Endothelial cell of umbilical vein (primary cell): ENCODE results near the gene LITAFD. TPM values are rescaled to one million over a fixed set of nuclear protein-coding genes. Genes with fewer than 3 reads are reported as not detected.

Experiments
- BruUV-seq: library from RNA; stranded (reverse); fragments of 400-500 nt; replicated peaks from 2 replicates; lab custom pipeline; 2021; lab: Mats Ljungman, UMichigan
- CTCF ChIA-PET: fragments of 300-600, 350-600 bp; sonication (Branson Sonifier 250); formaldehyde crosslinking; loops from one replicate; lab custom pipeline; 2021; ENCODE audit warnings: antibody characterized with exemption, inconsistent platforms; lab: Charles Lee
- POLR2A ChIA-PET: fragments of 300-600, 350-600 bp; sonication (Branson Sonifier 250); formaldehyde crosslinking; loops from one replicate; lab custom pipeline; 2021; ENCODE audit warnings: antibody characterized with exemption, inconsistent platforms; lab: Charles Lee
- DNase-seq: peaks from one replicate; pipeline ENCODE4 v3.0.0-alpha.2; 2011; ENCODE audit warnings: low read depth, low spot score
- FAIRE-seq: peaks from 2 replicates; lab custom pipeline; 2011; peaks lifted over from hg19 to GRCh38; lab: Jason Lieb, UNC
- H2AFZ ChIP-seq: 2 replicates; pipeline ENCODE4 v1.6.0; 2012; ENCODE audit warnings: low read depth, low read length, control low read depth, inconsistent platforms
- H3K27ac ChIP-seq: 2 replicates; pipeline ENCODE4 v1.5.1; 2011; ENCODE audit warnings: low read depth, mild to moderate bottlenecking, control low read depth, low read length, moderate library complexity; ENCODE audit not compliant: insufficient read depth
- H3K27me3 ChIP-seq, 2 experiments: 2 replicates each; pipeline versions ENCODE4 v1.6.0 to v1.6.1; 2011; ENCODE audit warnings: low read length in 2 of 2, mixed read lengths in 1 of 2; ENCODE audit not compliant: control insufficient read depth in 2 of 2, insufficient read depth in 2 of 2
- H3K36me3 ChIP-seq, 2 experiments: 2 replicates in 1 of 2; 3 replicates in 1 of 2; pipeline ENCODE4 v1.5.1; 2011; ENCODE audit warnings: low read length in 2 of 2, mild to moderate bottlenecking in 1 of 2, moderate library complexity in 1 of 2; ENCODE audit not compliant: control insufficient read depth in 2 of 2, insufficient read depth in 2 of 2; ENCODE audit errors: extremely low read depth in 1 of 2
- H3K4me1 ChIP-seq: 3 replicates; pipeline ENCODE4 v1.5.1; 2011; ENCODE audit warnings: mild to moderate bottlenecking, low read length; ENCODE audit not compliant: control insufficient read depth, insufficient read depth; ENCODE audit errors: extremely low read depth
- H3K4me2 ChIP-seq: 2 replicates; pipeline ENCODE4 v1.6.1; 2011; ENCODE audit warnings: low read length, control low read depth, mixed read lengths; ENCODE audit not compliant: insufficient read depth
- H3K4me3 ChIP-seq, 3 experiments: fragments of 200-600 bp in 1 of 3; sonication (generic), shearing (Covaris generic) in 1 of 3; replicated peaks in 1 of 3; 2 replicates each; pipeline ENCODE4 v1.5.1; 2011 to 2016; ENCODE audit warnings: control low read depth in 3 of 3, low read length in 3 of 3, mild to moderate bottlenecking in 2 of 3, inconsistent platforms in 1 of 3, low read depth in 1 of 3, moderate library complexity in 1 of 3; ENCODE audit not compliant: insufficient read depth in 1 of 3
- H3K79me2 ChIP-seq: 2 replicates; pipeline ENCODE4 v1.6.0; 2012; ENCODE audit warnings: low read length, inconsistent platforms; ENCODE audit not compliant: control insufficient read depth, insufficient read depth
- H3K9ac ChIP-seq: replicated peaks from 2 replicates; pipeline ENCODE3; 2011; ENCODE audit warnings: low read length, control low read depth; ENCODE audit not compliant: insufficient read depth; ENCODE audit errors: extremely low read depth
- H3K9me1 ChIP-seq: replicated peaks from 3 replicates; pipeline ENCODE4 v1.6.0; 2011; ENCODE audit warnings: mild to moderate bottlenecking, low read length; ENCODE audit not compliant: control insufficient read depth, insufficient read depth; ENCODE audit errors: extremely low read depth
- H3K9me3 ChIP-seq: replicated peaks from 2 replicates; pipeline ENCODE4 v1.5.1; 2012; ENCODE audit warnings: low read length, inconsistent platforms; ENCODE audit not compliant: control insufficient read depth, insufficient read depth
- H4K20me1 ChIP-seq: replicated peaks from 2 replicates; pipeline ENCODE3; 2011; ENCODE audit warnings: mild to moderate bottlenecking, low read length; ENCODE audit not compliant: control insufficient read depth, insufficient read depth; ENCODE audit errors: extremely low read depth
- CTCF ChIP-seq, 2 donors: IDR thresholded peaks; 1 replicate in 1 of 2; 2 replicates in 1 of 2; pipeline ENCODE4 v1.5.1; 2011; ENCODE audit warnings: low read length in 2 of 2, mild to moderate bottlenecking in 2 of 2, moderate library complexity in 2 of 2, control low read depth in 1 of 2, inconsistent platforms in 1 of 2, low read depth in 1 of 2; ENCODE audit not compliant: insufficient read depth in 1 of 2; ENCODE audit errors: extremely low read depth in 1 of 2
- EZH2 ChIP-seq: IDR thresholded peaks from 2 replicates; pipeline ENCODE4 v1.6.1; 2012; ENCODE audit warnings: borderline replicate concordance, low read depth, mild to moderate bottlenecking, moderate library complexity, low read length, inconsistent platforms; ENCODE audit not compliant: severe bottlenecking
- FOS ChIP-seq: IDR thresholded peaks from 2 replicates; pipeline ENCODE4 v1.6.1; 2011; ENCODE audit warnings: mild to moderate bottlenecking, low read length, moderate library complexity, borderline replicate concordance; ENCODE audit not compliant: insufficient read depth
- GATA2 ChIP-seq: IDR thresholded peaks from 2 replicates; pipeline ENCODE4 v1.7.0; 2011; ENCODE audit warnings: low read depth, mild to moderate bottlenecking, moderate library complexity, mixed read lengths, low read length; ENCODE audit not compliant: insufficient read length, insufficient read depth
- JUN ChIP-seq: IDR thresholded peaks from 2 replicates; pipeline ENCODE4 v1.6.1; 2011; ENCODE audit warnings: borderline replicate concordance, low read depth; ENCODE audit not compliant: insufficient read length, insufficient read depth
- MAX ChIP-seq: IDR thresholded peaks from 2 replicates; pipeline ENCODE4 v1.6.1; 2011; ENCODE audit not compliant: insufficient read depth, insufficient read length
- MYC ChIP-seq: IDR thresholded peaks from one replicate; pipeline ENCODE4 v1.6.1; 2011; ENCODE audit warnings: mild to moderate bottlenecking, low read depth, low read length
- POLR2A ChIP-seq: IDR thresholded peaks from 2 replicates; pipeline ENCODE4 v1.6.1; 2012; ENCODE audit warnings: low read depth, mild to moderate bottlenecking, control low read depth, low read length
- POLR2AphosphoS5 ChIP-seq: IDR thresholded peaks from 2 replicates; pipeline ENCODE4 v1.6.1; 2012; ENCODE audit warnings: low read depth, mild to moderate bottlenecking, control low read depth, low read length, moderate library complexity; ENCODE audit not compliant: insufficient read depth
- dilution Hi-C: fragments of 300-500 bp; cut with MboI; formaldehyde crosslinking; loops from one replicate; pipeline ENCODE4 v1.15.0; 2019; ENCODE audit warnings: low sequenced_read_pairs; ENCODE audit not compliant: extremely low pct_ligation_motif_present
- intact Hi-C: fragments of 100-400 bp; cut with micrococcal nuclease; formaldehyde crosslinking; loops from one replicate; pipeline ENCODE4 v1.10.0; 2022
- polyA plus RNA-seq, 4 experiments: library from polyadenylated mRNA; depleted of rRNA in 3 of 4; stranded (reverse) in 3 of 4; unstranded in 1 of 4; fragments of >200 nt; gene quantifications; 2 replicates each; pipeline versions ENCODE4 v1.2.1 to v1.2.3, GENCODE V29; 2011 to 2012; ENCODE audit warnings: missing spikeins in 1 of 4
- total RNA-seq: library from RNA; stranded (reverse); gene quantifications from 2 replicates; pipeline ENCODE4 v1.2.3, GENCODE V29; 2021

Gene LITAFD
- total and polyA plus RNA-seq, 2 donors (not counting 3 experiments of a cell fraction or from before 2014, with no cell fraction given): not detected

GRCh38 chr16:8852534-8852933 is 29.6 kb upstream of the LITAFD start:
- H3K9me3 ChIP-seq: no peaks in the 10 kb centered on the region
- intact Hi-C loops (no loop called here), dilution Hi-C loops (no loop called here)
- no peak overlapping the region for H3K4me2 ChIP-seq
- FAIRE-seq (no peak), DNase-seq (no peak)
- H3K4me1 ChIP-seq: peaks cover 31% of the 10 kb centered on the region
- H3K27ac ChIP-seq: no peak overlapping the region
- no peaks in the 10 kb centered on the region for H3K79me2 ChIP-seq
- no peak overlapping the region for H3K9ac ChIP-seq
- H3K27me3 ChIP-seq: no peaks in the 10 kb centered on the region
- H3K36me3 ChIP-seq: peaks cover 3 to 35% of the 10 kb centered on the region in 2 experiments
- H3K9me1 ChIP-seq: no peaks in the 10 kb centered on the region
- CTCF ChIA-PET: interaction anchor here (0.7 to 2.7 kb wide), 5 partner anchors 21 to 41 kb away, joined by 3 to 8 read pairs (median 3); no protein-coding TSS in a partner anchor
- H2AFZ ChIP-seq: no peak overlapping the region
- no peaks in the 10 kb centered on the region for H4K20me1 ChIP-seq
- TF ChIP-seq POLR2AphosphoS5 (no peak), EZH2 (no peak), MAX (no peak), POLR2A (no peak)
- POLR2A ChIA-PET: interaction anchor here (1.6 kb wide), 1 partner anchor 16 kb away, joined by 7 read pairs; the partner anchor contains the start of gene CARHSP1
- BruUV-seq: no TSS peak
- H3K4me3 ChIP-seq: no peak overlapping the region

GRCh38 chr16:8853150-8853549 is 29.0 kb upstream of the LITAFD start:
- BruUV-seq: TSS peak; percentile 15
- Histone ChIP-seq H3K36me3 (peaks cover 3 to 31% of the 10 kb centered on the region in 2 experiments), H2AFZ (no peak overlapping the region), H3K27ac (no peak overlapping the region), H3K79me2 (no peaks in the 10 kb centered on the region), H3K4me2 (no peak overlapping the region), H3K27me3 (no peaks in the 10 kb centered on the region), H3K4me1 (peaks cover 31% of the 10 kb centered on the region), H3K9me3 (no peaks in the 10 kb centered on the region), H3K4me3 (no peak overlapping the region), H3K9me1 (no peaks in the 10 kb centered on the region), H3K9ac (no peak overlapping the region), H4K20me1 (no peaks in the 10 kb centered on the region)
- no peak for DNase-seq
- no peak for TF ChIP-seq GATA2
- no peak for TF ChIP-seq EZH2
- no peak for TF ChIP-seq CTCF (IDR thresholded peaks at IDR 0.05; ENCODE audit: extremely low read depth in 1 of 2, insufficient read depth in 1 of 2, low read depth in 1 of 2, low read length in 2 of 2)
- no peak for TF ChIP-seq MYC
- no peak for TF ChIP-seq POLR2AphosphoS5
- no peak for TF ChIP-seq MAX
- no peak for TF ChIP-seq POLR2A
- TF ChIP-seq FOS: no peak
- TF ChIP-seq JUN: no peak
- CTCF ChIA-PET: interaction anchor here (1.0 to 1.5 kb wide), 3 partner anchors 16 to 28 kb away, joined by 3 to 4 read pairs (median 4); partner anchors contain the start of gene CARHSP1
- intact Hi-C loops (no loop called here), dilution Hi-C loops (no loop called here)
- POLR2A ChIA-PET: interaction anchor here (0.6 to 1.6 kb wide), 3 partner anchors 8 to 21 kb away, joined by 3 to 8 read pairs (median 7); partner anchors contain the start of gene CARHSP1
- no peak for FAIRE-seq
